A549 treated with AZD9567 at 1 μM for 4 hours (cell line): ENCODE measurements around the gene KRT76. TPM values are rescaled to one million over a fixed set of nuclear protein-coding genes. Genes with fewer than 3 reads are reported as not detected.

Experiments used
- total RNA-seq: library from RNA; stranded (reverse); fragments of 200-300 nt; extraction: Qiagen RNA extraction; gene quantifications from 5 replicates; pipeline ENCODE4 v1.2.3, GENCODE V29; 2022; ENCODE audit not compliant: insufficient read depth

Gene KRT76
- total RNA-seq: not detected in 5 replicates

GRCh38 chr12:52776913-52777395 is at the start of gene KRT76:
Gene KRT76, minus strand, starts transcription at chr12:52777345. Its CDS starts 54 bp downstream, at chr12:52777291.

GRCh38 chr12:52813885-52814709 is 37.0 kb upstream of the KRT76 start, which contains the start of gene KRT4:
Gene KRT4, minus strand, starts transcription at chr12:52814116. Its CDS starts 58 bp downstream, at chr12:52814058.

GRCh38 chr12:52795694-52796428 is 18.7 kb upstream of the KRT76 start, which contains the start of gene KRT3:
Gene KRT3, minus strand, starts transcription at chr12:52796117. Its CDS starts 75 bp downstream, at chr12:52796042.

Other genes with a start within 250 kb of the KRT76 start
- not detected in 5 replicates for gene KRT71, start 224.2 kb downstream of the KRT76 start, total RNA-seq
- not detected in 5 replicates for gene KRT74, start 203.5 kb downstream of the KRT76 start, total RNA-seq
- not detected in 5 replicates for gene KRT72, start 175.9 kb downstream of the KRT76 start, total RNA-seq
- not detected in 5 replicates for gene KRT73, start 158.8 kb downstream of the KRT76 start, total RNA-seq
- not detected in 5 replicates for gene KRT2, start 125.1 kb downstream of the KRT76 start, total RNA-seq
- gene KRT1, start 96.9 kb downstream of the KRT76 start, total RNA-seq: 0.03 TPM in 1 of 5 replicates, not detected in the others
- gene KRT77, start 73.8 kb downstream of the KRT76 start, total RNA-seq: not detected in 5 replicates
- 0.05 to 0.08 TPM (median 0.08 TPM) in 3 of 5 replicates, not detected in the others for gene KRT3, start 18.8 kb upstream of the KRT76 start, total RNA-seq
- gene KRT4, start 36.8 kb upstream of the KRT76 start, total RNA-seq: 2.2 to 5.4 TPM (median 3.3 TPM) in 5 replicates
- 0.03 to 0.12 TPM in 2 of 5 replicates, not detected in the others for gene KRT79, start 57.0 kb upstream of the KRT76 start, total RNA-seq
- gene KRT78, start 71.6 kb upstream of the KRT76 start, total RNA-seq: 0.06 to 0.10 TPM (median 0.07 TPM) in 3 of 5 replicates, not detected in the others
- gene KRT8, start 127.7 kb upstream of the KRT76 start, total RNA-seq: 3,881 to 5,092 TPM (median 4,868 TPM) in 5 replicates
- 2,648 to 3,325 TPM (median 3,183 TPM) in 5 replicates for gene KRT18, start 171.8 kb upstream of the KRT76 start, total RNA-seq
- gene EIF4B, start 229.1 kb upstream of the KRT76 start, total RNA-seq: 223 to 321 TPM (median 255 TPM) in 5 replicates